Measurements from ENCODE around the gene ALDH4A1.
"Not testable (repeated sequence)": the region's sequence is repeated elsewhere in the genome, so short reads cannot be mapped to it uniquely, and the experiment has no call there.

Gene ALDH4A1

GRCh38 chr1:18901147-18901951, 1.0 kb downstream of the ALDH4A1 start:
- Mint-ChIP-seq H3K4me3 (peak overlapping the region; percentile 95), H3K27me3 (no peaks in the 10 kb centered on the region), H3K36me3 (no peaks in the 10 kb centered on the region), H3K9me3 (ENCODE audit: low read depth) (no peaks in the 10 kb centered on the region), H3K27ac (peak overlapping the region; percentile 94), H3K4me1 (ENCODE audit: low read depth) (peaks cover 31% of the 10 kb centered on the region)

GRCh38 chr1:18900303-18900841, 2.0 kb downstream of the ALDH4A1 start:
- Mint-ChIP-seq H3K4me1 (ENCODE audit: low read depth) (peaks cover 31% of the 10 kb centered on the region), H3K9me3 (ENCODE audit: low read depth) (no peaks in the 10 kb centered on the region), H3K27me3 (no peaks in the 10 kb centered on the region), H3K27ac (peak overlapping the region; percentile 7), H3K36me3 (no peaks in the 10 kb centered on the region), H3K4me3 (peak overlapping the region; percentile 8)

- Mint-ChIP-seq H3K4me3 (no peak overlapping the region), H3K4me1 (ENCODE audit: low read depth) (peaks cover 31% of the 10 kb centered on the region), H3K9me3 (ENCODE audit: low read depth) (no peaks in the 10 kb centered on the region), H3K36me3 (no peaks in the 10 kb centered on the region), H3K27me3 (no peaks in the 10 kb centered on the region), H3K27ac (no peak overlapping the region)
Observed at GRCh38 chr1:18899363-18900049, 2.8 kb downstream of the ALDH4A1 start.

- H3K27ac Mint-ChIP-seq = no peak overlapping the region
- H3K4me3 Mint-ChIP-seq = no peak overlapping the region
- no peaks in the 10 kb centered on the region for H3K36me3 Mint-ChIP-seq
- H3K4me1 Mint-ChIP-seq (ENCODE audit: low read depth) = peaks cover 27% of the 10 kb centered on the region
- H3K27me3 Mint-ChIP-seq = no peaks in the 10 kb centered on the region
- no peaks in the 10 kb centered on the region for H3K9me3 Mint-ChIP-seq (ENCODE audit: low read depth)
Observed at GRCh38 chr1:18898567-18898966, 3.8 kb downstream of the ALDH4A1 start.

- Mint-ChIP-seq H3K27ac (no peak overlapping the region), H3K4me3 (no peak overlapping the region), H3K9me3 (ENCODE audit: low read depth) (no peaks in the 10 kb centered on the region), H3K36me3 (no peaks in the 10 kb centered on the region), H3K27me3 (no peaks in the 10 kb centered on the region), H3K4me1 (ENCODE audit: low read depth) (peaks cover 6% of the 10 kb centered on the region)
Observed at GRCh38 chr1:18895317-18895716, 7.0 kb downstream of the ALDH4A1 start.

GRCh38 chr1:18893120-18893519, 9.2 kb downstream of the ALDH4A1 start:
- H3K9me3 Mint-ChIP-seq (ENCODE audit: low read depth) = no peaks in the 10 kb centered on the region
- H3K27me3 Mint-ChIP-seq = no peaks in the 10 kb centered on the region
- no peak overlapping the region for H3K27ac Mint-ChIP-seq
- no peak overlapping the region for H3K4me3 Mint-ChIP-seq
- H3K4me1 Mint-ChIP-seq (ENCODE audit: low read depth) = no peaks in the 10 kb centered on the region
- H3K36me3 Mint-ChIP-seq = no peaks in the 10 kb centered on the region

GRCh38 chr1:18891858-18892257, 10.5 kb downstream of the ALDH4A1 start:
- H3K9me3 Mint-ChIP-seq (ENCODE audit: low read depth); H3K4me3 Mint-ChIP-seq; H3K36me3 Mint-ChIP-seq; H3K4me1 Mint-ChIP-seq (ENCODE audit: low read depth); H3K27me3 Mint-ChIP-seq; H3K27ac Mint-ChIP-seq: not testable (repeated sequence)

- Mint-ChIP-seq H3K36me3 (no peaks in the 10 kb centered on the region), H3K27ac (no peak overlapping the region)
Observed at GRCh38 chr1:18891426-18891780, 11.0 kb downstream of the ALDH4A1 start.

GRCh38 chr1:18890706-18891425, 11.5 kb downstream of the ALDH4A1 start:
- no peaks in the 10 kb centered on the region for H3K27me3 Mint-ChIP-seq
- H3K4me1 Mint-ChIP-seq (ENCODE audit: low read depth) = no peaks in the 10 kb centered on the region
- no peak overlapping the region for H3K4me3 Mint-ChIP-seq
- H3K36me3 Mint-ChIP-seq = no peaks in the 10 kb centered on the region
- H3K9me3 Mint-ChIP-seq (ENCODE audit: low read depth) = no peaks in the 10 kb centered on the region
- H3K27ac Mint-ChIP-seq = no peak overlapping the region

More at GRCh38 chr1:18891426-18891780, 11.0 kb downstream of the ALDH4A1 start:
- Mint-ChIP-seq H3K4me3 (no peak overlapping the region), H3K9me3 (ENCODE audit: low read depth) (no peaks in the 10 kb centered on the region), H3K27me3 (no peaks in the 10 kb centered on the region), H3K4me1 (ENCODE audit: low read depth) (no peaks in the 10 kb centered on the region)

GRCh38 chr1:18886003-18886335, 16.4 kb downstream of the ALDH4A1 start:
- no peaks in the 10 kb centered on the region for H3K36me3 Mint-ChIP-seq
- no peak overlapping the region for H3K4me3 Mint-ChIP-seq
- no peak overlapping the region for H3K27ac Mint-ChIP-seq
- no peaks in the 10 kb centered on the region for H3K9me3 Mint-ChIP-seq (ENCODE audit: low read depth)
- H3K27me3 Mint-ChIP-seq = no peaks in the 10 kb centered on the region
- no peaks in the 10 kb centered on the region for H3K4me1 Mint-ChIP-seq (ENCODE audit: low read depth)

GRCh38 chr1:18885311-18886002, 16.9 kb downstream of the ALDH4A1 start:
- no peaks in the 10 kb centered on the region for H3K36me3 Mint-ChIP-seq
- H3K27ac Mint-ChIP-seq = no peak overlapping the region
- H3K9me3 Mint-ChIP-seq (ENCODE audit: low read depth) = no peaks in the 10 kb centered on the region
- no peak overlapping the region for H3K4me3 Mint-ChIP-seq
- no peaks in the 10 kb centered on the region for H3K4me1 Mint-ChIP-seq (ENCODE audit: low read depth)
- H3K27me3 Mint-ChIP-seq = no peaks in the 10 kb centered on the region

GRCh38 chr1:18884727-18885126, 17.6 kb downstream of the ALDH4A1 start:
- Mint-ChIP-seq H3K4me3 (no peak overlapping the region), H3K4me1 (ENCODE audit: low read depth) (no peaks in the 10 kb centered on the region), H3K9me3 (ENCODE audit: low read depth) (no peaks in the 10 kb centered on the region), H3K36me3 (no peaks in the 10 kb centered on the region), H3K27ac (no peak overlapping the region), H3K27me3 (no peaks in the 10 kb centered on the region)

GRCh38 chr1:18884419-18884717, 18.0 kb downstream of the ALDH4A1 start:
- Mint-ChIP-seq H3K9me3 (ENCODE audit: low read depth) (no peaks in the 10 kb centered on the region), H3K27me3 (no peaks in the 10 kb centered on the region), H3K4me1 (ENCODE audit: low read depth) (no peaks in the 10 kb centered on the region), H3K27ac (no peak overlapping the region), H3K4me3 (no peak overlapping the region), H3K36me3 (no peaks in the 10 kb centered on the region)

- no peaks in the 10 kb centered on the region for H3K36me3 Mint-ChIP-seq
- no peak overlapping the region for H3K27ac Mint-ChIP-seq
- no peaks in the 10 kb centered on the region for H3K9me3 Mint-ChIP-seq (ENCODE audit: low read depth)
- H3K4me3 Mint-ChIP-seq = no peak overlapping the region
- no peaks in the 10 kb centered on the region for H3K27me3 Mint-ChIP-seq
- no peaks in the 10 kb centered on the region for H3K4me1 Mint-ChIP-seq (ENCODE audit: low read depth)
Observed at GRCh38 chr1:18883636-18884418, 18.5 kb downstream of the ALDH4A1 start.
